ENCODE data around the gene ZNF181.

DNA sequence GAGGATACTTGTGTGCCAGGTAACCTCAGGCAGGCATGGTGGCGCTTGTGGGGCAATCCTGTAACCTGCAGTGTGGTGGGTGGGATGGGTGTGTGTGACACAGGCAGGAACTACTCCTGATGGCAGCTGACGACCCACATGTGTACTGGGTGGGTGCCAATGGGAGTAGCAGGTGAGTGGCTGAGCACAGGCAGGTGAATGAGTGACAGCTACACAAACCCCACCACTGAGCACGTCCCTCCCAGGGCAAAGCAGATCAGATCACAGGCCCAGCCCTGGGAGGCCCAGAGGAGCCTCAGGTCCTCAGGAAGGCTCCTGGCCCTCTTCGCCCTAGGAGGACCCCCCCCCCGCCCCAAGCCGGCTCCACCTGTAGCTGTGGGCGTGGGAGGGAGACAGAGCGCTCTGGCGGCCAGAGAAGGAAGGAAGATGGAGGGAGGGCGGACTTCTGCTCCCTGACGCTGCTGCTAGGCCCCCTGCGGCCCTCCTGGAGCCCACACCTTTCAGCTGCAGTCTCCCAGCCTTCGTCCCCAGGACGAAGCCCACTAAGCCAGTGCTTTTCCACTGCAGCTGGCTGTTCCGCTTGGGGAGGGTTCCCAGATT is 1.3 kb upstream of the ZNF181 start:
- TF ChIP-seq RAD21 (IDR thresholded peaks at IDR 0.05; ENCODE audit: low read length) (no peak), POLR2AphosphoS5 (IDR thresholded peaks at IDR 0.05; ENCODE audit: low read depth, low read length) (no peak), FOXM1 (IDR thresholded peaks at IDR 0.05; ENCODE audit: low read depth) (no peak), GATA2 (CRISPR knock-in tag; IDR thresholded peaks at IDR 0.05) (no peak), YY1 (IDR thresholded peaks at IDR 0.05; ENCODE audit: low read depth) (no peak), SIN3A (IDR thresholded peaks at IDR 0.05; ENCODE audit: borderline replicate concordance, low read depth, low read length) (no peak), SMC3 (IDR thresholded peaks at IDR 0.05; ENCODE audit: low read depth, low read length) (no peak), USF2 (IDR thresholded peaks at IDR 0.05; ENCODE audit: borderline replicate concordance, low read depth, low read length) (no peak)
- TF ChIP-seq, protein P1, sequence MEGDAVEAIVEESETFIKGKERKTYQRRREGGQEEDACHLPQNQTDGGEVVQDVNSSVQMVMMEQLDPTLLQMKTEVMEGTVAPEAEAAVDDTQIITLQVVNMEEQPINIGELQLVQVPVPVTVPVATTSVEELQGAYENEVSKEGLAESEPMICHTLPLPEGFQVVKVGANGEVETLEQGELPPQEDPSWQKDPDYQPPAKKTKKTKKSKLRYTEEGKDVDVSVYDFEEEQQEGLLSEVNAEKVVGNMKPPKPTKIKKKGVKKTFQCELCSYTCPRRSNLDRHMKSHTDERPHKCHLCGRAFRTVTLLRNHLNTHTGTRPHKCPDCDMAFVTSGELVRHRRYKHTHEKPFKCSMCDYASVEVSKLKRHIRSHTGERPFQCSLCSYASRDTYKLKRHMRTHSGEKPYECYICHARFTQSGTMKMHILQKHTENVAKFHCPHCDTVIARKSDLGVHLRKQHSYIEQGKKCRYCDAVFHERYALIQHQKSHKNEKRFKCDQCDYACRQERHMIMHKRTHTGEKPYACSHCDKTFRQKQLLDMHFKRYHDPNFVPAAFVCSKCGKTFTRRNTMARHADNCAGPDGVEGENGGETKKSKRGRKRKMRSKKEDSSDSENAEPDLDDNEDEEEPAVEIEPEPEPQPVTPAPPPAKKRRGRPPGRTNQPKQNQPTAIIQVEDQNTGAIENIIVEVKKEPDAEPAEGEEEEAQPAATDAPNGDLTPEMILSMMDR (IDR thresholded peaks at IDR 0.05) = no peak
